GM10248 (cell line): ENCODE results near the gene SLC6A6.

Experiments
- CTCF ChIA-PET: fragments of 300-600 bp; sonication (Branson Sonifier 250); formaldehyde crosslinking; extraction: SDS; loops from one replicate; lab custom pipeline; 2021; ENCODE audit warnings: antibody characterized with exemption; lab: Yijun Ruan, JAX
- POLR2A ChIA-PET: fragments of 350-650 bp; sonication (Branson Sonifier 250); formaldehyde crosslinking; extraction: SDS; loops from one replicate; lab custom pipeline; 2020; ENCODE audit warnings: antibody characterized with exemption; lab: Yijun Ruan, JAX
- DNase-seq: peaks from one replicate; pipeline ENCODE4 v3.0.0; 2012; ENCODE audit errors: extremely low spot score
- TF ChIP-seq, protein P1 (sequence below): IDR thresholded peaks from 2 replicates; pipeline ENCODE4 v1.5.1; 2012; ENCODE audit warnings: mild to moderate bottlenecking, low read depth; ENCODE audit errors: extremely low read depth, missing control alignments, control extremely low read depth

Gene SLC6A6

DNA sequence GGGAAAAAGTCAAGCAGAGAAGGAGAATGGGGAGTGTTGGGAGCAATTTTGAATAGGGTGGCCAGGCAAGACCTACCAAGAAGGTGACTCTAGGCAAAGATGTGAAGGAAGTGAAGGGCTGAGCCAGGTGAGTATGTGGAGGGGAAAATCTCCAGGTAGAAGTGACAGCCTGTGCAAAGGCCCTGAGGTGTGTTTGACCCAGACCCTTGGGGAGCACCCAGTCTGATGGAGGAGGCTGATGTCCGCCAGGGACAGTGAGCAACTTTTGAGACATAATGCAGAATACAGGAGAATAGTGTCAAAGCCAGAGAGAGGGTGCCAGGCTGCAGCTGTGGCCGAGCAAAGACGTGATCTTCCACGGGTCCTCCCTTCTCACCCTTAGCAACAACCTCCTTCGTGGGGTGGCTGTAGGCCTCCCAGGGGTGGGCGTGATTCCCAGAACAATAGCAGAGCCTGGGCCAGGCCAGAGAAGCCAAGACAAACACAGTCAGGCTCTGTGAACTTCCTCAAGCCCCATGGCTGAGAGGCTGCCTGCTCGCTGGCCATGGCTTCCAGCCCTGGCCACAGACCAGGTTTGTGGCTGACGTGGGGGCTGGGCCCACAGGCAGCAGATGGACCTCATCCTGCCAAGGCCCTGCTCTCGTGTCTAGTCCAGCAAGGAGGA, 58.1 kb downstream of the SLC6A6 start:
- DNase-seq: no peak
- CTCF ChIA-PET: interaction anchor here (0.9 to 7.7 kb wide), 20 partner anchors 10 to 564 kb away, joined by 3 to 63 read pairs (median 5); partner anchors contain the start of gene SLC6A6
- TF ChIP-seq, protein P1, sequence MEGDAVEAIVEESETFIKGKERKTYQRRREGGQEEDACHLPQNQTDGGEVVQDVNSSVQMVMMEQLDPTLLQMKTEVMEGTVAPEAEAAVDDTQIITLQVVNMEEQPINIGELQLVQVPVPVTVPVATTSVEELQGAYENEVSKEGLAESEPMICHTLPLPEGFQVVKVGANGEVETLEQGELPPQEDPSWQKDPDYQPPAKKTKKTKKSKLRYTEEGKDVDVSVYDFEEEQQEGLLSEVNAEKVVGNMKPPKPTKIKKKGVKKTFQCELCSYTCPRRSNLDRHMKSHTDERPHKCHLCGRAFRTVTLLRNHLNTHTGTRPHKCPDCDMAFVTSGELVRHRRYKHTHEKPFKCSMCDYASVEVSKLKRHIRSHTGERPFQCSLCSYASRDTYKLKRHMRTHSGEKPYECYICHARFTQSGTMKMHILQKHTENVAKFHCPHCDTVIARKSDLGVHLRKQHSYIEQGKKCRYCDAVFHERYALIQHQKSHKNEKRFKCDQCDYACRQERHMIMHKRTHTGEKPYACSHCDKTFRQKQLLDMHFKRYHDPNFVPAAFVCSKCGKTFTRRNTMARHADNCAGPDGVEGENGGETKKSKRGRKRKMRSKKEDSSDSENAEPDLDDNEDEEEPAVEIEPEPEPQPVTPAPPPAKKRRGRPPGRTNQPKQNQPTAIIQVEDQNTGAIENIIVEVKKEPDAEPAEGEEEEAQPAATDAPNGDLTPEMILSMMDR: no peak
- POLR2A ChIA-PET: no interaction called here

- TF ChIP-seq, protein P1: no peak
- CTCF ChIA-PET: interaction anchor here (0.7 to 7.7 kb wide), 23 partner anchors 11 to 564 kb away, joined by 3 to 63 read pairs (median 5); partner anchors contain the start of gene SLC6A6
- DNase-seq: no peak
- POLR2A ChIA-PET: no interaction called here
Measured at GRCh38 chr3:14461006-14461747, 58.8 kb downstream of the SLC6A6 start.

GRCh38 chr3:14461748-14462324, 59.4 kb downstream of the SLC6A6 start:
- CTCF ChIA-PET: interaction anchor here (0.7 to 7.7 kb wide), 29 partner anchors 8 to 565 kb away, joined by 3 to 63 read pairs (median 4); partner anchors contain the start of gene SLC6A6
- POLR2A ChIA-PET: no interaction called here
- DNase-seq: peak; percentile 74
- TF ChIP-seq, protein P1: peak; percentile 74

DNA sequence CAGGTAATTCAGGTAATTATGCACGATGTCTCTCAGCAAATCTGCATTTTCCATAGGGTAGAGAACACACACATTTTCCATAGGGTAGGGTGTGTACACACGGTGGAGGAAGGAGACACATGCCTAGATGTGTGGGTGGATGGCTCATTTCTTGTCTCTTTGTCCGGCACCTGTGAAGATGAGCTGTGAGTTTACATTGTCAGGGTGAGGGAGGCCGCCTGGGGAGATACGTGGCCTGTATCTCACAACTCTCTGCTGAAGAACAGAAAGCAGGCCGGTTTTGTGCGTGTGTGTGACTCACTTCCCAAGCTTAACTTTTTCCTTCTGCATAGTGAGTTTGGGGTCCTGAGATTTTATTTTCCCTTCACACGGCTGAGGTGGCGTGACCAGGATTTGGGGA, 60.3 kb downstream of the SLC6A6 start:
- CTCF ChIA-PET: interaction anchor here (0.9 to 7.7 kb wide), 19 partner anchors 9 to 566 kb away, joined by 3 to 63 read pairs (median 5); partner anchors contain the start of gene SLC6A6
- TF ChIP-seq, protein P1: no peak
- no peak for DNase-seq
- POLR2A ChIA-PET: no interaction called here

DNA sequence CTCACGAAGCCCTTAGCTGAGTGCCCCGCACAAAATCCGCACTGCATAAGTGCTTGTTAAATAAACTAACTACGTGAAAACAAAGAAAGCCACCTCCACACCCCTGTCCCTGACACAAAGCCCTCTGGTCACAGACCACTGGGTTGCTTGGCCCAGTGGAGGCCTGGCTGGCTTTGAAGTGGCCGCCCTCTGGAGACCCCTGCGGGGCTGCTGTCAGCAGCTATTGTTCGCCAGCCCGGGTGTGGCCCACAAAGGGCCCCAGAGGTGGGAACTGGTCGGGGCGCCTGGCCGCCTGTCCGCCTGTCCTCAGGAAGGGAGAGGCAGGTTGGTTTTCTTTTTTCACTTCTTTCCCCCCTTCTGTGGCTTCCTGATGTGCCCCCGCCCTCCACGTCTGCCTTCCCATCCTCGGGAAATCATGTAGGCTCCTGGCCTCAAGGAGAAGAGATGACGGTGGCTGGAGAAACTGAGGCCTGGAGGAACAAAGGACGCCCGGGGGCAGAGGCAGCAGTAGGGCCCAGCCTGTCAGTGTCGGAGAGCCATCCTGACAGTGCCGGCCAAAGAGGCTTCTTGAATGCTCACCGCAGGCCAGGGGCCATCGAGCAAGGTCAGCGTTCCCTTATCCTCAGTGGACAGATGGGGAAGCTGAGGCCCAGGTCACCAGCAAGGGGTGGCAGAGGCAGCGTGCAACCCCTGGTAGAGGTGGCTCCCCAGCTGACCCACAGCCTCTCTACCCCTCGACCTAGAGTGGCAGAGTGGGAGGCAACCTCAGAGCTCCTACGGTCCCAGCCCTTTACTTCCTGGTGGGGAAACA, 61.1 kb downstream of the SLC6A6 start:
- CTCF ChIA-PET: interaction anchor here (1.1 to 7.7 kb wide), 6 partner anchors 10 to 259 kb away, joined by 3 to 63 read pairs (median 11); no protein-coding TSS in a partner anchor

More for the DNA sequence above, 61.1 kb downstream of the SLC6A6 start:
- DNase-seq: no peak
- POLR2A ChIA-PET: no interaction called here
- TF ChIP-seq, protein P1: no peak
